Measurements from ENCODE around the gene ELOVL5.

The ELOVL5 gene

GRCh38 chr6:53302678-53303360 lies 45.9 kb downstream of the ELOVL5 start:
- peak; percentile 47 for DNase-seq

GRCh38 chr6:53301801-53302537 lies 46.8 kb downstream of the ELOVL5 start:
- peak; percentile 30 for DNase-seq

GRCh38 chr6:53300656-53301551 lies 47.8 kb downstream of the ELOVL5 start:
- DNase-seq, result no peak

- DNase-seq, result no peak
Measured at GRCh38 chr6:53299331-53300005, 49.3 kb downstream of the ELOVL5 start.

GRCh38 chr6:53297004-53297403 lies 51.7 kb downstream of the ELOVL5 start:
- DNase-seq, result no peak

- no peak for DNase-seq
Measured at GRCh38 chr6:53295176-53295575, 53.6 kb downstream of the ELOVL5 start.

DNA sequence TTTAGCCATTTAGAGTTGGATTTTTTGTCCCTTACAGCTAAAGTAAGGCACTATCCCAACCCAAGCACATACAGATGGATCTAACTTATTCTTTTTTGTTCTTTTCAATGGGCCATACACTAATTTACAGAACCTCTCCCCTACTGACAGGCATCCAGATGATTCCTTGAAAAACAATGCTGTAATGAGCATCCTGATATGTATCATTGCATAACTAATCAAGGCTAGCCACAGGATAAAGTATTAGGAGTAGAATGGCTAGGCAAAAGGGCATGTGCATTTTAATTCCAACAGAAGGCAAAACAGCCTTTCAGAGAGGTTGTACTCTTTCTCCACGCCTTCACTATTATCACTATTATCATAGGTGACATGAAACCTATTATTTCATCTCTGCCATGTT lies 54.1 kb downstream of the ELOVL5 start:
- no peak for DNase-seq

- DNase-seq, result no peak
Measured at GRCh38 chr6:53294095-53294494, 54.7 kb downstream of the ELOVL5 start.

DNA sequence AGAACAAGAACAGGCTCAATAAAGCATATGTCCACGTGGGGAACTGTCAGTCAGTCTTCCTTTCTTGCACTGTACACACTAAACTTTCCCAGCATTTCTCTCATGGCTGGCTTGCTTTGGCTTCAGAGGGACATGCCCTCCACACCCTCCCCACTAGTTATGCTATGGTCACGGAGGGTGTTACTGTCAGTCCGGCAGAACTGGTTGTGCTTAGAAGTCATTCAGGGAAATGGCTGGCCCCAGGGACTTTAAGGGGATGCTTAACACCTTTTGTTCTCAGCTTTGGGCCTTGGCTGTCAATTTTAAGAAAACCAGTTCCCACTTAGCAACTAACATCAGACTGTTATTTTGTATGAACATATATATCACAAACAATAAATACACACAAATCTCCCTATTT lies 55.1 kb downstream of the ELOVL5 start:
- no peak for DNase-seq

DNA sequence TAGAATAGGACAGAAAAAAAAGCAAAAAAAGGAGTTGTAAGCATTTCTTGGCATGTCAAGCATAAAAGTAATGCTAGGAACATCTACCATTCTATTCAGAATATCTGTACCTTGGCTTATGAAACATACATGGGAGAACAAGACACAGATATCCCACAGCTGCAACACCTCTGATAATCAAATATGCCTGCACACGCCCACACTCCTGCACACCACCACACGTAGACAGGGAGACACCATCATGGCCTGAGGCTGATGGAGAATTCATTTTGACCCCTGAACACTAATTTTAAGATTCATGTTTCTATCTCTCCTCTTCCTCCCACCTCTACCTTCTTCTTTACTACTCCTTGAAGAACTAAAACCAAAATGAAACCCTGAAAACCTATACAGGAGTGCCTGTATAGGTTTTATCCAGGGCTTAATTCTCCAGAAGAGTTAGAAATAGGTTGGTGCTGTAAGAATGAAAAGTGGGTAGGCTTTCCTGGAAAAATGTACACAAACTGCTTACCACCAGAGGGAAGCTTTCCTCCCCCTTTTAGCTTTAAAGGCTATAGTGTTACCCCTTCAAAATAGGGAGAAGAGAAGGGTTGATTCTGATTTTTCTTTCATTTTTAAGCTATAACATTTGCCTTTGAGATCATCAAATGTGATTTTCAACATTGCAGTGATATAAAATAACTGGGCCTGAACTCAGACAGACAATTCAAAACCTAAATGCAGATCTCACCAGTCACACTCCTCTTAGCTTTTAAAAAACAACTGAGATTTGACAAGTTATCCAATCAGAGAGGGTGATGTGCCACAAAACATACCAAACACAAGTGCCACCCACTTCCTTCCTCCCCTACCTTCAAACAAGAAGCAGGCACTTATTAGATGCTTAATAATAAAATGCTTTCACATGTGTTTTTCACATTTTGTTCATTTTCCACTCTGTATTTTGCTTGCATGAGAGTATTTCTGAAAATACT lies 57.9 kb downstream of the ELOVL5 start:
- DNase-seq, result no peak

GRCh38 chr6:53287336-53288225 lies 61.2 kb downstream of the ELOVL5 start:
- no peak for DNase-seq

DNA sequence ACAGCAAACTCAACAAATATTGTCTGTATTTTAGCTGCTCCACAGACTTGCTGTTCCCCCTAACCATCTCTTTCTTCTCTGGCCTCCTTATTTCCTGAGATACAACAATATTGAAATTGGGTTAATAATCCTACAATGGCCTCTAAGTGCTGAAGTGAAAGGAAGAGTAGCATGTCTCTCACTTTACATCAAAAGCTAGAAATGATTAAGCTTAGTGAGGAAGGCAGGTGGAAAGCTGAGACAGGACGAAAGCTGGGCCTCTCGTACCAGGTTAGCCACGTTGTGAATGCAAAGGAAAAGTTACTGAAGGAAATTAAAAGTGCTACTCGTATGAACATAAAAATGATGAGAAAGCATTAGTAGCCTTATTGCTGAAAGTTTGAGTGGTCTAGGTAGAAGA lies 63.8 kb downstream of the ELOVL5 start:
- no peak for DNase-seq

- no peak for DNase-seq
Measured at GRCh38 chr6:53282741-53283140, 66.0 kb downstream of the ELOVL5 start.

DNA sequence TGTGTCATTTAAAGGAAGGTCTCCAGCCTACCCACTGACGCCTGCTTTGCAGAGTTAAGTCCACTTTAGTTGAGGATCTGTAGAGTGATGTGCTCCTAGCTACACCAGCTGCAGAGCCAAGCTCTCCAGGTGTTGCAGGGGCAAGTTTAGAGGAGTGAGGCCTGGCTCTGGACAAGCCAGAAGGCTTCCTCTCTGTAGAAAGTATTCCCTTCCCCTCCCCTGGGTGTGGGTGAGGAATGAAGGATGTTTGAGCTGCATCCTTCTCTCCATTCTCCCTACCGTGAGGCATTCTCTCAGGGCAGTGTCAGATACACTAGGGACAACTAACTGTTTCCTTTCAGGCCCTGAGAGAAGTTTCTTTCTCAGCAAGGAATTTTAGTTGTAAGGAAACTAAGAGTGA lies 66.5 kb downstream of the ELOVL5 start:
- DNase-seq, result no peak

GRCh38 chr6:53281518-53282215 lies 67.1 kb downstream of the ELOVL5 start:
- DNase-seq, result no peak

DNA sequence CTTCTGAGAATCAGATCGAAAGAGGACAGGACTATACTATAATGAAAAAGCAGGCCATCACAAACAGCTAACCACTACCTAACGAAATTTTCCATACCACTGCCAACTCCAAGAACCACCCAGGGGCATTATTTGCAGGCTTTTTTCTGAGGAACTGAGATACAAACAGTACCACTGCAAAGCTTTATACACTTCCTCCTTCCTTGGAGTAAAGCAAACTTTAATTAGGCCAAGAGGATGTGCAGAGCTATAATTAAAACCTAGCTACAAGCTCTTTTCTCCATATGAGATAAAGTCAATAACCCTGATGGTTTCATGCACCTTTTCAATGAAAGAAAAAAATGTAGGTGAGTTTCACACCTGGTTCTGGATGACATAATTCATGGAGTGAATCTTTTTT lies 68.5 kb downstream of the ELOVL5 start:
- no peak for DNase-seq

- peak; percentile 49 for DNase-seq
Measured at GRCh38 chr6:53279293-53279692, 69.5 kb downstream of the ELOVL5 start.

GRCh38 chr6:53273370-53273769 lies 75.4 kb downstream of the ELOVL5 start:
- no peak for DNase-seq

GRCh38 chr6:53269827-53270226 lies 78.9 kb downstream of the ELOVL5 start:
- DNase-seq, result no peak
